Measurements from ENCODE around the gene RAD51B. TPM values are rescaled to one million over a fixed set of nuclear protein-coding genes. Genes with fewer than 3 reads are reported as not detected.

The RAD51B gene
- total RNA-seq, 4 donors from 2014 or later, result 6.2 to 39.9 (median 12.9) TPM

DNA sequence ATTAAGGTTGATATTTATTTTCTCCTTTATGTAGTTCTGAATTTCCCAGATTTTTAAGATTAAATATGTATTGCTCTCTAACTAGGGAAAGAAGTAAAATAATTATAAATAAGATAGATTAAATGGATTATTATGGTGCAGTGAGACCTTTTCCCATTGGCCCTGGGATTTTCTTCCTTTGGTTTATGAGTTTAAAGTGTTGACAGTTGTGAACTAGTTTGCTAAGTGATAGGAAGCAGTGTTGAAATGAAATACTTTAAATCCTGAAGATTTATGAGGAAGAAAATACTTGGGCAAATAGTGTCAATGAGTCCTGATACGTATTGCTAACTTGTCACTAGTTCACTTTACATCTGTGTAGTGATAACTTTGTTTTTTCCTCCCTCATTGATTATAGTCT lies 188.9 kb downstream of the RAD51B start:
- H3K9me3 ChIP-seq, result no peaks in the 10 kb centered on the region
- intact Hi-C loops (cut with DNase I), result no loop called here
- no peak overlapping the region for H3K4me3 ChIP-seq
- DNase-seq, result no peak
- H3K4me1 ChIP-seq, result peaks cover 0 to 27% (median 0%) of the 10 kb centered on the region in 3 donors
- no peak for TF ChIP-seq POLR2A (IDR thresholded peaks at IDR 0.05)
- TF ChIP-seq, protein P1, sequence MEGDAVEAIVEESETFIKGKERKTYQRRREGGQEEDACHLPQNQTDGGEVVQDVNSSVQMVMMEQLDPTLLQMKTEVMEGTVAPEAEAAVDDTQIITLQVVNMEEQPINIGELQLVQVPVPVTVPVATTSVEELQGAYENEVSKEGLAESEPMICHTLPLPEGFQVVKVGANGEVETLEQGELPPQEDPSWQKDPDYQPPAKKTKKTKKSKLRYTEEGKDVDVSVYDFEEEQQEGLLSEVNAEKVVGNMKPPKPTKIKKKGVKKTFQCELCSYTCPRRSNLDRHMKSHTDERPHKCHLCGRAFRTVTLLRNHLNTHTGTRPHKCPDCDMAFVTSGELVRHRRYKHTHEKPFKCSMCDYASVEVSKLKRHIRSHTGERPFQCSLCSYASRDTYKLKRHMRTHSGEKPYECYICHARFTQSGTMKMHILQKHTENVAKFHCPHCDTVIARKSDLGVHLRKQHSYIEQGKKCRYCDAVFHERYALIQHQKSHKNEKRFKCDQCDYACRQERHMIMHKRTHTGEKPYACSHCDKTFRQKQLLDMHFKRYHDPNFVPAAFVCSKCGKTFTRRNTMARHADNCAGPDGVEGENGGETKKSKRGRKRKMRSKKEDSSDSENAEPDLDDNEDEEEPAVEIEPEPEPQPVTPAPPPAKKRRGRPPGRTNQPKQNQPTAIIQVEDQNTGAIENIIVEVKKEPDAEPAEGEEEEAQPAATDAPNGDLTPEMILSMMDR (IDR thresholded peaks at IDR 0.05), result no peak
- no peaks in the 10 kb centered on the region for H3K27me3 ChIP-seq
- no peak overlapping the region for H3K27ac ChIP-seq
- WGBS, 2 donors, result 91 to 94% methylated on average over 1 of the region's 1 CpG
- no peaks in the 10 kb centered on the region for H3K36me3 ChIP-seq

- 50 to 66% methylated on average over 4 of the region's 4 CpGs for WGBS, 2 donors
- Histone ChIP-seq H3K27ac (peak overlapping the region in 3 of 4 donors; percentile 24 to 54 (median 45)), H3K9me3 (no peaks in the 10 kb centered on the region), H3K4me3 (no peak overlapping the region), H3K36me3 (no peaks in the 10 kb centered on the region), H3K27me3 (no peaks in the 10 kb centered on the region), H3K4me1 (peaks cover 0 to 35% (median 0%) of the 10 kb centered on the region in 3 donors)
- no peak for DNase-seq
- intact Hi-C loops (cut with DNase I), result no loop called here
- TF ChIP-seq POLR2A (IDR thresholded peaks at IDR 0.05), result no peak
- TF ChIP-seq, protein P1 (IDR thresholded peaks at IDR 0.05), result no peak
Observed at GRCh38 chr14:68011406-68012028, 191.9 kb downstream of the RAD51B start.

- peak overlapping the region in 2 of 4 donors; percentile 24 to 40 for H3K27ac ChIP-seq
- no peak overlapping the region for H3K4me3 ChIP-seq
- no peaks in the 10 kb centered on the region for H3K9me3 ChIP-seq
- no peak for DNase-seq
- no peaks in the 10 kb centered on the region for H3K27me3 ChIP-seq
- H3K36me3 ChIP-seq, result no peaks in the 10 kb centered on the region
- intact Hi-C loops (cut with DNase I), result no loop called here
- H3K4me1 ChIP-seq, result peaks cover 0 to 41% (median 0%) of the 10 kb centered on the region in 3 donors
- 87 to 100% methylated on average over 1 of the region's 1 CpG for WGBS, 2 donors
- no peak for TF ChIP-seq POLR2A (IDR thresholded peaks at IDR 0.05)
- TF ChIP-seq, protein P1 (IDR thresholded peaks at IDR 0.05), result no peak
Observed at GRCh38 chr14:68012871-68013270, 193.3 kb downstream of the RAD51B start.

GRCh38 chr14:68013326-68013725 lies 193.7 kb downstream of the RAD51B start:
- WGBS, 2 donors, result 79 to 83% methylated on average over 2 of the region's 2 CpGs
- TF ChIP-seq POLR2A (IDR thresholded peaks at IDR 0.05), result no peak
- TF ChIP-seq, protein P1 (IDR thresholded peaks at IDR 0.05), result no peak

DNA sequence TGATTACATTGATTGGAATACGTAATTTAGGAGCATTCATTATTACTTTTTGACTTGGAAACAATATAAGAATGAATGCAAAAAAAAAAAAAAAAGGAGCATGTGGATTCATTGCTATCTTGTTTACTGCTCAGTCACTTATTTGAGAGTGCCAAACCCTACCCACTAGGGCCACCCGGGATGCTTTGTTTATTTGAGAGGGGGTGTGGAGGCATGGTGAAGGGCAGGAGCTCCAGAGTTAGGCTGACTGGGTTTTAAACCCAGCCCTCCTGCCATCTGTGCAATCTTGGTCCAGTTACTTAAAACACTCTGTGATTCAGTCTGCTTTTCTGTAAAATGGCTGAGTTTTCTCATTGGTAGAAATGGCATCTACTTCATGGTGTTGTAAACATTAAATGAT lies 195.2 kb downstream of the RAD51B start:
- H3K27ac ChIP-seq, result no peak overlapping the region
- DNase-seq, result no peak
- no peak overlapping the region for H3K4me3 ChIP-seq
- H3K36me3 ChIP-seq, result no peaks in the 10 kb centered on the region
- no peaks in the 10 kb centered on the region for H3K9me3 ChIP-seq
- no peaks in the 10 kb centered on the region for H3K27me3 ChIP-seq
- TF ChIP-seq, protein P1 (IDR thresholded peaks at IDR 0.05), result no peak
- no peak for TF ChIP-seq POLR2A (IDR thresholded peaks at IDR 0.05)
- WGBS, 2 donors, result 72 to 74% methylated on average over 2 of the region's 2 CpGs
- peaks cover 0 to 49% (median 0%) of the 10 kb centered on the region in 3 donors for H3K4me1 ChIP-seq
- intact Hi-C loops (cut with DNase I), result no loop called here

More at GRCh38 chr14:68013326-68013725, 193.7 kb downstream of the RAD51B start:
- DNase-seq, result no peak
- intact Hi-C loops (cut with DNase I), result no loop called here
- peaks cover 0 to 44% (median 0%) of the 10 kb centered on the region in 3 donors for H3K4me1 ChIP-seq
- H3K27ac ChIP-seq, result no peak overlapping the region
- H3K9me3 ChIP-seq, result no peaks in the 10 kb centered on the region
- no peaks in the 10 kb centered on the region for H3K36me3 ChIP-seq
- no peaks in the 10 kb centered on the region for H3K27me3 ChIP-seq
- H3K4me3 ChIP-seq, result no peak overlapping the region
